NCI-H524 treated with DMSO at 0.1 percent for 48 hours (cell line): ENCODE results near the gene SFSWAP.
A peak's percentile ranks its signal among the peaks of the same experiment; 100 is the strongest.
"Not testable (repeated sequence)": the region's sequence is repeated elsewhere in the genome, so short reads cannot be mapped to it uniquely, and the experiment has no call there.

Experiments
- DNase-seq: peaks from one replicate; lab custom pipeline; 2025; lab: John Stamatoyannopoulos, UW

SFSWAP gene

GRCh38 chr12:131736446-131737149, 25.7 kb downstream of the SFSWAP start:
- DNase-seq: no peak

GRCh38 chr12:131737150-131737827, 26.4 kb downstream of the SFSWAP start:
- DNase-seq: no peak

GRCh38 chr12:131738196-131738595, 27.3 kb downstream of the SFSWAP start:
- no peak for DNase-seq

GRCh38 chr12:131740626-131741025, 29.7 kb downstream of the SFSWAP start:
- no peak for DNase-seq

GRCh38 chr12:131742761-131743160, 31.9 kb downstream of the SFSWAP start:
- DNase-seq: not testable (repeated sequence)

- DNase-seq: not testable (repeated sequence)
Observed at GRCh38 chr12:131743410-131743809, 32.5 kb downstream of the SFSWAP start.

GRCh38 chr12:131743880-131744279, 33.0 kb downstream of the SFSWAP start:
- not testable (repeated sequence) for DNase-seq

GRCh38 chr12:131744675-131745074, 33.8 kb downstream of the SFSWAP start:
- DNase-seq: not testable (repeated sequence)

GRCh38 chr12:131745706-131746105, 34.8 kb downstream of the SFSWAP start:
- DNase-seq: no peak

GRCh38 chr12:131747276-131748177, 36.6 kb downstream of the SFSWAP start:
- no peak for DNase-seq

GRCh38 chr12:131749618-131750315, 38.9 kb downstream of the SFSWAP start:
- no peak for DNase-seq

- no peak for DNase-seq
Observed at GRCh38 chr12:131751335-131751734, 40.4 kb downstream of the SFSWAP start.

- no peak for DNase-seq
Observed at GRCh38 chr12:131752451-131752850, 41.6 kb downstream of the SFSWAP start.

GRCh38 chr12:131753005-131753404, 42.1 kb downstream of the SFSWAP start:
- DNase-seq: no peak

GRCh38 chr12:131753757-131754156, 42.9 kb downstream of the SFSWAP start:
- DNase-seq: no peak

GRCh38 chr12:131754184-131754583, 43.3 kb downstream of the SFSWAP start:
- DNase-seq: no peak

- DNase-seq: peak; percentile 2
Observed at GRCh38 chr12:131755305-131756113, 44.6 kb downstream of the SFSWAP start.

GRCh38 chr12:131756441-131756840, 45.6 kb downstream of the SFSWAP start:
- DNase-seq: no peak

GRCh38 chr12:131757111-131757510, 46.2 kb downstream of the SFSWAP start:
- DNase-seq: no peak

- DNase-seq: no peak
Observed at GRCh38 chr12:131758016-131758739, 47.3 kb downstream of the SFSWAP start.
